T-helper 1 cell treated with Interleukin-12 subunit alpha and Interleukin-12 subunit beta and Interleukin-4 antibody, amounts not matched to agents 30 ng/mL and 1 ng/mL, for 36 hours (primary cell): ENCODE data around the gene SMIM45.

Experiments used
- intact Hi-C: fragments of 100-400 bp; cut with micrococcal nuclease; formaldehyde crosslinking; loops from one replicate; pipeline ENCODE4 v1.15.1; 2024

Gene SMIM45

GRCh38 chr22:41933411-41934177 is 18.4 kb upstream of the SMIM45 start:
- intact Hi-C loops, result no loop called here

- intact Hi-C loops, result no loop called here
Observed at GRCh38 chr22:41934284-41935014, 17.5 kb upstream of the SMIM45 start.

GRCh38 chr22:41935015-41935351 is 17.0 kb upstream of the SMIM45 start:
- intact Hi-C loops, result no loop called here

- intact Hi-C loops, result no loop called here
Observed at GRCh38 chr22:41935509-41935908, 16.4 kb upstream of the SMIM45 start.

- intact Hi-C loops, result no loop called here
Observed at GRCh38 chr22:41936894-41937169, 15.1 kb upstream of the SMIM45 start.

GRCh38 chr22:41939981-41940831 is 11.7 kb upstream of the SMIM45 start:
- intact Hi-C loops, result loop anchor here (1.0 to 10.0 kb wide), 7 partner anchors 14 to 495 kb away; partner anchors contain the start of genes SNU13, TNFRSF13C and TOB2

GRCh38 chr22:41940832-41941765 is 10.9 kb upstream of the SMIM45 start:
- intact Hi-C loops, result loop anchor here (1.0 to 10.0 kb wide), 13 partner anchors 15 to 496 kb away; partner anchors contain the start of genes CCDC134, SNU13, TNFRSF13C and TOB2

- intact Hi-C loops, result loop anchor here (10.0 kb wide), 1 partner anchor 499 kb away; the partner anchor contains the start of gene TOB2
Observed at GRCh38 chr22:41943661-41944209, 8.2 kb upstream of the SMIM45 start.

- intact Hi-C loops, result loop anchor here (1.0 to 10.0 kb wide), 9 partner anchors 10 to 661 kb away; partner anchors contain the start of genes NAGA, NDUFA6, POLR3H and RANGAP1
Observed at GRCh38 chr22:41946629-41947423, 5.1 kb upstream of the SMIM45 start, which contains the start of gene CENPM. Gene CENPM, minus strand, starts transcription at chr22:41947152. Its CDS starts 76 bp downstream, at chr22:41947076.

GRCh38 chr22:41947424-41948080 is 4.4 kb upstream of the SMIM45 start:
- intact Hi-C loops, result loop anchor here (1.0 to 10.0 kb wide), 7 partner anchors 10 to 661 kb away; partner anchors contain the start of genes NAGA, POLR3H, RANGAP1 and SMDT1

GRCh38 chr22:41948142-41948541 is 3.8 kb upstream of the SMIM45 start:
- intact Hi-C loops, result loop anchor here (10.0 kb wide), 1 partner anchor 503 kb away; the partner anchor contains the start of gene TOB2

GRCh38 chr22:41948928-41949296 is 3.0 kb upstream of the SMIM45 start:
- intact Hi-C loops, result loop anchor here (10.0 kb wide), 1 partner anchor 504 kb away; the partner anchor contains the start of gene TOB2

- intact Hi-C loops, result loop anchor here (10.0 kb wide), 1 partner anchor 505 kb away; the partner anchor contains the start of gene TOB2
Observed at GRCh38 chr22:41949297-41949965, 2.5 kb upstream of the SMIM45 start.

- intact Hi-C loops, result no loop called here
Observed at GRCh38 chr22:41952713-41953112, 763 bp downstream of the SMIM45 start.

- intact Hi-C loops, result loop anchor here (1.0 kb wide), 4 partner anchors 11 to 479 kb away; partner anchors contain the start of gene CENPM
Observed at GRCh38 chr22:41957941-41958556, 6.1 kb downstream of the SMIM45 start.

- intact Hi-C loops, result no loop called here
Observed at GRCh38 chr22:41963453-41964111, 11.6 kb downstream of the SMIM45 start.

- intact Hi-C loops, result no loop called here
Observed at GRCh38 chr22:41964112-41964491, 12.2 kb downstream of the SMIM45 start.
